DMS53 treated with DMSO at 0.1 percent for 48 hours (cell line): Measurements from ENCODE around the gene CTTNBP2NL.
"Not testable (repeated sequence)": the region's sequence is repeated elsewhere in the genome, so short reads cannot be mapped to it uniquely, and the experiment has no call there.

Experiments used
- DNase-seq: peaks from one replicate; lab custom pipeline; 2025; ENCODE audit not compliant: unreplicated experiment; lab: John Stamatoyannopoulos, UW

Gene CTTNBP2NL

GRCh38 chr1:112461200-112461871 is 65.3 kb downstream of the CTTNBP2NL start:
- no peak for DNase-seq

DNA sequence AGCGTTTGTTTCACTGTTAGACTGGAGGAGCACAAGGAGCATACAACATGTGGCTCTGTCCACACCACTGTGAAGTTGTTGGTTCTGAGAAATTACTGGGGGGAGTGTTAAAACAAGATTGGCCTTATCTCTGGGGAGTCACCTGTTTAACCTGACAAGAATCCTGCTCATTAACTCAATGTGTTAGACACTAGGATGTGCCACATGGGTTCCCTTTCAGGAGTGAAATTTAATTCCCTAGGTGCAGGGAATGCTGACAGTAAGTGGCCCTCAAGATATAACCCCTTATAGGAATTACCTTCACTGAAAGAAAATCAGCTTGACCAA is 66.9 kb downstream of the CTTNBP2NL start:
- no peak for DNase-seq

DNA sequence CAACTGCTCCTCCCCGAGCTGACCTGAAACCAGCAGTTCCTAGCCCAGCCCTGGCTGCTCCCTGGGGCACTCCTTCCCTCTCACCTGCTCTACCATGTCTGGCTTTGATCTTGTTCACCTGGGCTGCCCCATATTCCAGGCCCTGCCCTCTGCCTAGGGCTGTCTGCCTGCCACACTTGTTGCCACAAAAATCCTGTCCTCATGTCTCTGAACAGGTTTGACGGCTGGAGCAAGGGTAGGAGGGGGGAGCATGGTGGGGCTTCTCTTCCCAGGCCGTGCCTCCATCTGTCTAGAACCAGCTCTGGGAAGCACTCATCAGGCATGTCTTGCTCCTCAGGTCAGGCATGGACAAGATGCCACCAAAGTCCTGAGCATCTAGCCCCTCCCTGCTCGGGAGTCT is 68.5 kb downstream of the CTTNBP2NL start:
- DNase-seq, result peak; percentile 6

- DNase-seq, result no peak
Measured at GRCh38 chr1:112465122-112465521, 69.1 kb downstream of the CTTNBP2NL start.

GRCh38 chr1:112466078-112466660 is 70.2 kb downstream of the CTTNBP2NL start:
- DNase-seq, result peak; percentile 94

- not testable (repeated sequence) for DNase-seq
Measured at GRCh38 chr1:112470324-112470723, 74.3 kb downstream of the CTTNBP2NL start.

DNA sequence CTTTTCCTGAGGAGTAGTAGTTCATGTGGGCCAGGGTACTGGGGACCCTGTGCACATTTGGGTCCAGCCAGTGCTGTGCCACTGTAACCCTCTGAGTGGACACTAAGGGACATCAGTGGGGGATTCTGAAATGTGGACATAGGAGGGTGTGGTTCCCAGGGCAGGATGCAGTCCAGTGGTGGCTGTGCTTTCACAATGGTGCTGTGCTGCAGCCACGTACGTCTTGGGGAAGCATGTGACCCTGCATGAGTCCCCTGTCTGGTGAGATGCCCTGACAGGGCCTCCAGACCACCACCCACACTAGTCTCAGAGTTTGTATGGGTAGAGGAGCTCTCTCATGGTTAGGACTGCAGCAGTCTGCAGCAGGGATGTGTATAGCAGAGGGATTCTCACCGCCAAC is 75.0 kb downstream of the CTTNBP2NL start:
- no peak for DNase-seq

GRCh38 chr1:112472142-112472541 is 76.1 kb downstream of the CTTNBP2NL start:
- no peak for DNase-seq

- no peak for DNase-seq
Measured at GRCh38 chr1:112477550-112477949, 81.5 kb downstream of the CTTNBP2NL start.

- DNase-seq, result no peak
Measured at GRCh38 chr1:112478314-112478713, 82.3 kb downstream of the CTTNBP2NL start.

DNA sequence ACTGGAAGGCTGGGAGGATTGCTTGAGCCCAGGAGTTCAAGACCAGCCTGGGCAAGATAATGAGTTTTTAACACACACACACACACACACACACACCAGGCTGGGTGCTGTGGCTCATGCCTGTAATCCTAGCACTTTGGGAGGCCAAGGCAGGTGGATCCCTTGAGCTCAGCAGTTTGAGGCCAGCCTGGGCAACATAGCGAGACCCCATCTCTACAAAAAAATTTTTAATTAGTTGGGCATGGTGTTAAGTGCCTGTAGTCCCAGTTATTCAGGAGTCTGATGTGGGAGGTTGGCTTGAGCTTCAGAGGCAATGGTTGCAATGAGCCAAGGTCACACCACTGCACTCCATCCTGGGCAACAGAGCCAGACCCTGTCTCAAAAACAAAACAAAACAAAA is 90.0 kb downstream of the CTTNBP2NL start:
- not testable (repeated sequence) for DNase-seq

DNA sequence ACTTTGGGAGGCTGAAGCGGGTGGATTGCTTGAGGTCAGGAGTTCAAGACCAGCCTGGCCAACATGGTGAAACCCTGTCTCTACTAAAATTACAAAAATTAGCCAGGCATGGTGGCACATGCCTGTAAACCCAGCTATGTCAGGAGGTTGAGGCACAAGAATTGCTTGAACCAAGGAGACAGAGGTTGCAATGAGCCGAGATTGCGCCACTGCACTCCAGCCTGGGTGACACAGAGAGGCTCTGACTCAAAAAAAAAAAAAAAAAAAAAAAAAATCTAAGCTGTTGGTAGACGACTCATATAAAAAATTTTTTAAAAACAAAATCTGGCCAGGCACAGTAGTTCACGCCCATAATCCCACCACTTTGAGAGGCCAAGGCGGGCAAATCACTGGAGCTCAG is 91.7 kb downstream of the CTTNBP2NL start:
- DNase-seq, result not testable (repeated sequence)

GRCh38 chr1:112488141-112488540 is 92.1 kb downstream of the CTTNBP2NL start:
- DNase-seq, result no peak

DNA sequence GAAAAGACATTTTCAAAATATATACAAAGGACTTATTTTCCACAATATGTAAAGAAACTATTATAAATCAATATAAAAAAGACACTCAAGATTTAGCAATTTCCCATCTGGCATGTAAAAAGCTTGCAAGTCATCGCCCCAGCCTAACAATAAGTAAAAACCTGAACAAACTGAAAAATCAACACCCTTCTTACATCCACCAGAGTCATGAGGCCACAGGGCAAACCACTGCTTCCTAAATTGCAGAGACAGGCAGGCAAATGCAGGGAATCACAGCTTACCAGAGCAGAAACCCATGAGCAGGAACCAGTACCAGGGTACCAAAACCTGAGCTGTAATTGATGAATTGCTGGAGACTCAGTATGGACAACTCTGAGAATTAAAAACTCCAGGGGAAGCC is 96.1 kb downstream of the CTTNBP2NL start:
- DNase-seq, result no peak

GRCh38 chr1:112493351-112493750 is 97.3 kb downstream of the CTTNBP2NL start:
- no peak for DNase-seq

DNA sequence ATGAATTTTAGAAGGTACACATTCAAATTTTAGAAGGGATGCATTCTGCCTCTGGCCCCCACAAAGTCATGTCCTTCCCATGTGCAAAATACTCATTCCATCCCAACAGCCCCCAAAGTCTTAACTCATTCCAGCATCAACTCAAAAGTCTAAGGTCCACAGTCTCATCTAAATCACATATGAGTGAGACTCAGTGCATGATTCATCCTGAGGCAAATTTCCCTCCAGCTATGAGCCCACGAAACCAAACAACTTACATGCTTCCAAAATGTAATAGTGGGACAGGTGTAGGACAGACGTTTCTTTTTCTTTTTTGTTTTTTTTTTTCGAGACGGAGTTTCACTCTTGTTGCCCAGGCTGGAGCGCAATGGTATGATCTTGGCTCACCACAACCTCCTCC is 100.3 kb downstream of the CTTNBP2NL start:
- no peak for DNase-seq

DNA sequence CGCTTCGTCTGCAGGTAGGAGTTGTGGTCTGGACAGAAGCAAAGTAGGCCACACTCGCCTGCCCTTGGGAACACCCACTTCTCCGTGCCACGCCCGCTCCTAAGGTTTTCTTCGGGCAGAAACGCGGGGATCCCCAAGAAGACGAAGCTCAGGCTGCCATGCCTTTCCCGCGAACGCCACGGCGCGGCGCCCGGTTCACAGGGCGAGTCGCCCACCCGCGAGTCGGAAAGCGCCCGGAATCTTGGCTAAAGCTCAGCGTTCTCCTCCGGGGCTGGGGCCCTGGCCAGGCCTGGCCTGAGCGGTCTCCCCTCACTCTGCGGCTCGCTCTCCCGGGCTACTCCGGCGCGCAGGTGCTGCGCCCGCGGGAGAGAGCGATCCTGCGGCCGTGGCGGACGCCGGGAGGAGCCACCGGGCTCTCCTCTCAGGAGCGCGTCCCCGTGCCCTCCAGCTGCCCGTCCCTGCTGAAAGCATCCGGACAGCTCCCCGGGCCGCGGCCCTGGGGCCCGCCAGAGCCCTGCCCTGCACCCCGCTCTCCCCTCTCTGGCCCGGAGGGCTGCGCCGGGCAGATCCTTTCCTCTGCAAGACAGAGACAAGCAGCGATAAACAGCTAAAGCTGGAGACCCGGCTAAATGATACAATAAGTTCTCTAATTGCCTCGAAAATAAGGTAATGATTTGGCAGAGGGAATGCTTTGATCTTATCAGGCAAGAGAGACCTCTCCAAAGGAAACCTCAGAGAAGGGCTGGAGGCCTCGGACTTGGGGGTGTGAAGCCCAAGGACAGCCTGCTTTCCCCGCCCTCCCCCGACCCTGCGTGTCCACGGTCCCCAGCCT is 106.0 kb downstream of the CTTNBP2NL start:
- peak; percentile 38 for DNase-seq

- no peak for DNase-seq
Measured at GRCh38 chr1:112502826-112503225, 106.8 kb downstream of the CTTNBP2NL start.

GRCh38 chr1:112504001-112504660 is 108.1 kb downstream of the CTTNBP2NL start:
- DNase-seq, result no peak

- DNase-seq, result no peak
Measured at GRCh38 chr1:112504661-112505399, 108.8 kb downstream of the CTTNBP2NL start.

DNA sequence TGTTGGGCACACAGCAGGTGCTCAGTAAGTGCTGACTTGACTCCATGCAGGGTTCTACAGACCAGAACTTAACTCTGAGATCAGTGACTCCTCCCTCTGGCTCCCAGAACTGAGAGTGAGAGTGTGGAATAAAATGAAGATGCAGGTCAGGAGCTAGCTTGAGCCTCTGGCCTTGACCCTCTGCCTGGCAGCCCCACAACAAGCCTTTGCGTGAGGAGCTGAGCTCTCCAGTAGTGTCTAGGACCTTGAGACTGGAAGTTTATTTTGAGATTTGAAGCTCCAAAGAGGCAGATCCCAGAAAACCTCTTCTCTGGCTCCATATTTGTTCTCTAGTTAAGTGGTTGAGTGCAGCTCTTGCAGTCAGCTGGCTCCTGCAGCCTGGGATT is 109.4 kb downstream of the CTTNBP2NL start:
- no peak for DNase-seq
